ENCODE measurements around the gene ERG28.
A peak's percentile ranks its signal among the peaks of the same experiment; 100 is the strongest.

Gene ERG28

GRCh38 chr14:75689012-75689411, 28.3 kb upstream of the ERG28 start:
- no peak overlapping the region for H3K4me3 ChIP-seq (ENCODE audit: low read length)
- H3K36me3 ChIP-seq (ENCODE audit: control insufficient read depth, insufficient read depth, low read length): no peaks in the 10 kb centered on the region
- no peak overlapping the region for H3K9ac ChIP-seq (ENCODE audit: low read length)
- H3K4me1 ChIP-seq (ENCODE audit: control insufficient read depth, insufficient read depth, low read length): no peaks in the 10 kb centered on the region
- no peaks in the 10 kb centered on the region for H3K27me3 ChIP-seq (ENCODE audit: control insufficient read depth, insufficient read depth, low read length)
- no peaks in the 10 kb centered on the region for H3K9me3 ChIP-seq (ENCODE audit: control insufficient read depth, low read length)

DNA sequence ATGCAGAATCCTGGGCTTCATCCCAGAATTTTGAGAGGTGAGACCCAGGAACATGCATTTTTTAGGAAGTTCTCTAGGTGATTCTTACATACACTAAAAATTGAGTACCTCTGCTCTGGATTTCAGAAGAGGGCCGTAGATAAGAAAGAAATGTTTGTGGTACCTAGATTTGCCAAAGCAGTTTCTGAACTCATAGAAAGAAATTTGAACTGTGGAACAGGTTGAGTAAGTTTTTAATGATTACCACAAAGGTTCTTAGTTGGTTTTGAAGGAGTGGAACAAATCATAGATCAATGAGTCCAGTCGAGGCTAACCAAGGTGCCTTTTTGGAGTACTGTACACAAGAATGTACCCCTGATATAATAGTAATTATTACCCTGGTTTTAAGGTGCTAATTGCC, 25.2 kb upstream of the ERG28 start:
- H3K4me1 ChIP-seq (ENCODE audit: control insufficient read depth, insufficient read depth, low read length): no peaks in the 10 kb centered on the region
- H3K9ac ChIP-seq (ENCODE audit: low read length): no peak overlapping the region
- no peaks in the 10 kb centered on the region for H3K36me3 ChIP-seq (ENCODE audit: control insufficient read depth, insufficient read depth, low read length)
- no peaks in the 10 kb centered on the region for H3K27me3 ChIP-seq (ENCODE audit: control insufficient read depth, insufficient read depth, low read length)
- H3K4me3 ChIP-seq (ENCODE audit: low read length): no peak overlapping the region
- no peaks in the 10 kb centered on the region for H3K9me3 ChIP-seq (ENCODE audit: control insufficient read depth, low read length)

GRCh38 chr14:75675265-75675960, 14.7 kb upstream of the ERG28 start:
- Histone ChIP-seq H3K9ac (ENCODE audit: low read length) (no peak overlapping the region), H3K4me3 (ENCODE audit: low read length) (no peak overlapping the region), H3K36me3 (ENCODE audit: control insufficient read depth, insufficient read depth, low read length) (no peaks in the 10 kb centered on the region), H3K4me1 (ENCODE audit: control insufficient read depth, insufficient read depth, low read length) (no peaks in the 10 kb centered on the region), H3K27me3 (ENCODE audit: control insufficient read depth, insufficient read depth, low read length) (no peaks in the 10 kb centered on the region), H3K9me3 (ENCODE audit: control insufficient read depth, low read length) (no peaks in the 10 kb centered on the region)

- no peak overlapping the region for H3K9ac ChIP-seq (ENCODE audit: low read length)
- no peaks in the 10 kb centered on the region for H3K27me3 ChIP-seq (ENCODE audit: control insufficient read depth, insufficient read depth, low read length)
- no peak overlapping the region for H3K4me3 ChIP-seq (ENCODE audit: low read length)
- no peaks in the 10 kb centered on the region for H3K36me3 ChIP-seq (ENCODE audit: control insufficient read depth, insufficient read depth, low read length)
- no peaks in the 10 kb centered on the region for H3K9me3 ChIP-seq (ENCODE audit: control insufficient read depth, low read length)
- H3K4me1 ChIP-seq (ENCODE audit: control insufficient read depth, insufficient read depth, low read length): no peaks in the 10 kb centered on the region
Observed at GRCh38 chr14:75673345-75674035, 12.8 kb upstream of the ERG28 start.

DNA sequence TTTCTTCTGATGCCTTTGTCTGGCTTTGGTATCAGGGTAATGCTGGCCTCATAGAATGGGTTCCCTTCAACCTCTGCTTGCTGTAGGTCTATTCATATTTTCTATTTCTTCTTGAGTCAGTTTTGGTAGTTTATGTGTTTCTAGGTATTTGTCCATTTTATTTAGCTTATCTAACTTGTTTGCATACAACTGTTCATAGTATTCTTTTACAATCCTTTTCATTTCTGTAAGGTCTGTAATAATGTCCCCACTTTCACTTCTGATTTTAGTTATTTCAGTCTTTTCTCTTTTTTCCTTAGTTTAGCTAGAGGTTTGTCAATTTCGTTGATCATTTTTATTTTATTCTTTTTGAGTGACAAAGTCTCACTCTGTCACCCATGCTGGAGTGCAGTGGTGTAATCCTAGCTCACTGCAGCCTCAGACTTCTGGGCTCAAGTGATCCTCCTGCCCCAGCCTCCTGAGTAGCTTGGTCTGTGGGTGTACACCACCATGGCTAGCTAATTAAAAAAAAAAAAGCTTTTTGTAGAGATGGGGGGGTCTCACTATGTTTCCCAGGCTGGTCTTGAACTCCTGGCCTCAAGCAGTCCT, 12.0 kb upstream of the ERG28 start:
- Histone ChIP-seq H3K9me3 (ENCODE audit: control insufficient read depth, low read length) (no peaks in the 10 kb centered on the region), H3K27me3 (ENCODE audit: control insufficient read depth, insufficient read depth, low read length) (no peaks in the 10 kb centered on the region), H3K4me1 (ENCODE audit: control insufficient read depth, insufficient read depth, low read length) (no peaks in the 10 kb centered on the region), H3K4me3 (ENCODE audit: low read length) (no peak overlapping the region), H3K36me3 (ENCODE audit: control insufficient read depth, insufficient read depth, low read length) (no peaks in the 10 kb centered on the region), H3K9ac (ENCODE audit: low read length) (no peak overlapping the region)

GRCh38 chr14:75667099-75667765, 6.6 kb upstream of the ERG28 start:
- H3K4me3 ChIP-seq (ENCODE audit: low read length): no peak overlapping the region
- no peak overlapping the region for H3K9ac ChIP-seq (ENCODE audit: low read length)

DNA sequence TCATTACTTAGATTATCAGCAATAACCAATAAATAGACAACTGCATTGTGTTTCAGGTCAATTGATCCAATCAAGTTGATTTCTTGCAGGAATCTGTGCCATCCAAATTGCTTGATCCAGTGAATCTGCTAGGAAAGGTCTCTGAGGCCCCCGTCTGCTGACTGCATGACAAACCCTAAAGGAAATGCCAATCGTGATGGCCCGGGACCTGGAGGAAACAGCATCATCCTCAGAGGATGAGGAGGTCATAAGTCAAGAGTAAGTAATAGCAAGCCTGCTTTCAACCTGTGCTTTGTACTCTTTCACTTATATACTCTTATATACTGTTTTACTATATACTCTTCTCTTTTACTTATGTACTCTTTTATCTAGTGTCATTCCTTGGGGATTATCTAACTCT, 2.3 kb upstream of the ERG28 start:
- Histone ChIP-seq H3K27me3 (ENCODE audit: control insufficient read depth, insufficient read depth, low read length) (no peaks in the 10 kb centered on the region), H3K9me3 (ENCODE audit: control insufficient read depth, low read length) (no peaks in the 10 kb centered on the region), H3K4me3 (ENCODE audit: low read length) (no peak overlapping the region), H3K9ac (ENCODE audit: low read length) (no peak overlapping the region), H3K36me3 (ENCODE audit: control insufficient read depth, insufficient read depth, low read length) (no peaks in the 10 kb centered on the region), H3K4me1 (ENCODE audit: control insufficient read depth, insufficient read depth, low read length) (peaks cover 8% of the 10 kb centered on the region)

More at GRCh38 chr14:75667099-75667765, 6.6 kb upstream of the ERG28 start:
- no peaks in the 10 kb centered on the region for H3K4me1 ChIP-seq (ENCODE audit: control insufficient read depth, insufficient read depth, low read length)
- no peaks in the 10 kb centered on the region for H3K9me3 ChIP-seq (ENCODE audit: control insufficient read depth, low read length)
- H3K36me3 ChIP-seq (ENCODE audit: control insufficient read depth, insufficient read depth, low read length): no peaks in the 10 kb centered on the region
- no peaks in the 10 kb centered on the region for H3K27me3 ChIP-seq (ENCODE audit: control insufficient read depth, insufficient read depth, low read length)

- peak overlapping the region; percentile 74 for H3K9ac ChIP-seq (ENCODE audit: low read length)
- peaks cover 8% of the 10 kb centered on the region for H3K4me1 ChIP-seq (ENCODE audit: control insufficient read depth, insufficient read depth, low read length)
Observed at GRCh38 chr14:75661499-75661814, 781 bp upstream of the ERG28 start.

GRCh38 chr14:75660238-75660629, 442 bp downstream of the ERG28 start:
- H3K4me3 ChIP-seq (ENCODE audit: low read length): peak overlapping the region; percentile 56
- H3K36me3 ChIP-seq (ENCODE audit: control insufficient read depth, insufficient read depth, low read length): peaks cover 4% of the 10 kb centered on the region
- H3K9me3 ChIP-seq (ENCODE audit: control insufficient read depth, low read length): no peaks in the 10 kb centered on the region
- peak overlapping the region; percentile 74 for H3K9ac ChIP-seq (ENCODE audit: low read length)
- peaks cover 8% of the 10 kb centered on the region for H3K4me1 ChIP-seq (ENCODE audit: control insufficient read depth, insufficient read depth, low read length)
- H3K27me3 ChIP-seq (ENCODE audit: control insufficient read depth, insufficient read depth, low read length): no peaks in the 10 kb centered on the region

More at GRCh38 chr14:75661499-75661814, 781 bp upstream of the ERG28 start:
- Histone ChIP-seq H3K9me3 (ENCODE audit: control insufficient read depth, low read length) (no peaks in the 10 kb centered on the region), H3K4me3 (ENCODE audit: low read length) (peak overlapping the region; percentile 75), H3K27me3 (ENCODE audit: control insufficient read depth, insufficient read depth, low read length) (no peaks in the 10 kb centered on the region), H3K36me3 (ENCODE audit: control insufficient read depth, insufficient read depth, low read length) (no peaks in the 10 kb centered on the region)

- H3K27me3 ChIP-seq (ENCODE audit: control insufficient read depth, insufficient read depth, low read length): no peaks in the 10 kb centered on the region
- peaks cover 4% of the 10 kb centered on the region for H3K36me3 ChIP-seq (ENCODE audit: control insufficient read depth, insufficient read depth, low read length)
- H3K4me3 ChIP-seq (ENCODE audit: low read length): no peak overlapping the region
- H3K9me3 ChIP-seq (ENCODE audit: control insufficient read depth, low read length): no peaks in the 10 kb centered on the region
- H3K4me1 ChIP-seq (ENCODE audit: control insufficient read depth, insufficient read depth, low read length): peaks cover 8% of the 10 kb centered on the region
- no peak overlapping the region for H3K9ac ChIP-seq (ENCODE audit: low read length)
Observed at GRCh38 chr14:75658957-75659356, 1.7 kb downstream of the ERG28 start.

DNA sequence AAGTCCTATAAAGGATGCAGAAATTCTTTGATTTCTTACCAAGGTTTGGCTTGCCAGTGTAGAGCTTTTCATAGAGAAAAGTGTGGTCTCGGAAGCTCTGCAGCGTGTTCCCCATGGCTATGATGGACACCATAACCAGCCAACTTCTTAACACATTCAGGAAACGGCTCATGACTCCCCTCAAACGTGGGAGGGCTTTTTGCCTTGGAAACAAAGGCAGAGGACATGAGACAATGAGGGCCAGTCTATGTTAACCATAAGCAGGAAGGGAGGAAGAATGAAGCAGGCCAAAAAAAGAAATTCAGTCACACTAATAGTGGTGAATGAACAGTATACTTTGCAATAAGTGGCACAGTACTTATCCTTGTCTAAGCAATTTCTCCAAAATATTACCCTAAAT, 3.3 kb downstream of the ERG28 start:
- H3K4me3 ChIP-seq (ENCODE audit: low read length): no peak overlapping the region
- peaks cover 4% of the 10 kb centered on the region for H3K36me3 ChIP-seq (ENCODE audit: control insufficient read depth, insufficient read depth, low read length)
- no peaks in the 10 kb centered on the region for H3K27me3 ChIP-seq (ENCODE audit: control insufficient read depth, insufficient read depth, low read length)
- no peak overlapping the region for H3K9ac ChIP-seq (ENCODE audit: low read length)
- peaks cover 8% of the 10 kb centered on the region for H3K4me1 ChIP-seq (ENCODE audit: control insufficient read depth, insufficient read depth, low read length)
- no peaks in the 10 kb centered on the region for H3K9me3 ChIP-seq (ENCODE audit: control insufficient read depth, low read length)

DNA sequence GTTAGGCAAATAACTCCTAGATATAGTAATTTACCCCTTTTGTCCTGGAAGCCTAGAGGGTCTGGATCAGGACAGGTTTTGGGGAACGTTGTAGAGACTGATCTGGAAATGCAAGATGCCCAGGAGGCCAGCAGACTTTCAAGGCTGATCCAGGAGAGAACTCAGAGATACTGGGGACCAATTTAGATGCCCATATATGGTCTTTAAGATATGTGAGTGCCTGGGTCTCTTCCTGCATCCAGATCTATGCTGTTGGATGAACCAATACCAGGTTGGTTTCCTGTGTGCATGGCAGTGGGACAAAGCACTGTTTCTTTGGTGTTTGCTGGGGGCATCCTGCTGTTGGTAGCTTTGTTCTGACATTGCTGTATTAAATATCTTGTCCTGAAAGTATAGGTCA, 5.4 kb downstream of the ERG28 start:
- no peak overlapping the region for H3K9ac ChIP-seq (ENCODE audit: low read length)
- no peaks in the 10 kb centered on the region for H3K27me3 ChIP-seq (ENCODE audit: control insufficient read depth, insufficient read depth, low read length)
- H3K9me3 ChIP-seq (ENCODE audit: control insufficient read depth, low read length): no peaks in the 10 kb centered on the region
- peaks cover 6% of the 10 kb centered on the region for H3K4me1 ChIP-seq (ENCODE audit: control insufficient read depth, insufficient read depth, low read length)
- H3K4me3 ChIP-seq (ENCODE audit: low read length): no peak overlapping the region
- peaks cover 4% of the 10 kb centered on the region for H3K36me3 ChIP-seq (ENCODE audit: control insufficient read depth, insufficient read depth, low read length)

Data from mucosa of stomach (tissue), 1 donor.